Mucosa of stomach (tissue), 1 donor: ENCODE results near the gene ARHGAP19.

ENCODE experiments used
- H3K27me3 ChIP-seq: one replicate; pipeline ENCODE4 v1.7.0; 2013; ENCODE audit warnings: mild to moderate bottlenecking, low read length; ENCODE audit not compliant: control insufficient read depth, insufficient read depth
- H3K36me3 ChIP-seq: one replicate; pipeline ENCODE4 v1.7.0; 2013; ENCODE audit warnings: low read length; ENCODE audit not compliant: control insufficient read depth, insufficient read depth
- H3K4me1 ChIP-seq: one replicate; pipeline ENCODE4 v1.7.0; 2013; ENCODE audit warnings: mild to moderate bottlenecking, low read length; ENCODE audit not compliant: control insufficient read depth, insufficient read depth
- H3K4me3 ChIP-seq: one replicate; pipeline ENCODE4 v1.7.0; 2013; ENCODE audit warnings: low read length
- H3K9ac ChIP-seq: one replicate; pipeline ENCODE4 v1.7.0; 2013; ENCODE audit warnings: mild to moderate bottlenecking, low read length, moderate library complexity
- H3K9me3 ChIP-seq: one replicate; pipeline ENCODE4 v1.7.0; 2013; ENCODE audit warnings: mild to moderate bottlenecking, low read length, moderate library complexity; ENCODE audit not compliant: control insufficient read depth
- donor health status: Pancreatic carcinoma.

Gene ARHGAP19

GRCh38 chr10:97179311-97179710 lies 113.1 kb downstream of the ARHGAP19 start:
- Histone ChIP-seq H3K9ac (no peak overlapping the region), H3K4me3 (no peak overlapping the region), H3K27me3 (peaks cover 20% of the 10 kb centered on the region), H3K4me1 (no peaks in the 10 kb centered on the region), H3K9me3 (no peaks in the 10 kb centered on the region), H3K36me3 (no peaks in the 10 kb centered on the region)

DNA sequence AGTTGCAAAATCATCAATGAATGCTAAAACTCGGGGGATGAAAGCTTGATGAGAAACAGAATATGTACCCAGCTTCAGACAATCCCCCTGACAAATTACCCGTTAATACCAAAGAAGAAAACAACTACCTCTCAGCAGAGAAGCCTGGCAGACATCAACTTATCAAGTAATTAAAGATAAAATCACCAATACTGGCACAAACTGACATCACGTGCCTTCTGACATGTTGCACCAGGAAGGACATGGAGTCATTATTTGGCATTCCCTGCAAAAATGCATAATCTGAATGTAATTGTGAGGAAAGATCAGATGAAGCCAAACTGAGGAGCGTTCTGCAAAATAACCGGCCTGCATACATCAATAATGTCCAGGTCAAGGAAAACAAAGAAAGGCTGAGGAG lies 114.4 kb downstream of the ARHGAP19 start:
- no peak overlapping the region for H3K4me3 ChIP-seq
- peaks cover 13% of the 10 kb centered on the region for H3K27me3 ChIP-seq
- H3K36me3 ChIP-seq, result no peaks in the 10 kb centered on the region
- no peaks in the 10 kb centered on the region for H3K9me3 ChIP-seq
- H3K9ac ChIP-seq, result no peak overlapping the region
- no peaks in the 10 kb centered on the region for H3K4me1 ChIP-seq

GRCh38 chr10:97176226-97176625 lies 116.2 kb downstream of the ARHGAP19 start:
- Histone ChIP-seq H3K27me3 (peaks cover 7% of the 10 kb centered on the region), H3K9me3 (no peaks in the 10 kb centered on the region), H3K4me3 (no peak overlapping the region), H3K4me1 (no peaks in the 10 kb centered on the region), H3K9ac (no peak overlapping the region), H3K36me3 (no peaks in the 10 kb centered on the region)

- Histone ChIP-seq H3K9ac (no peak overlapping the region), H3K27me3 (peaks cover 7% of the 10 kb centered on the region), H3K36me3 (no peaks in the 10 kb centered on the region), H3K9me3 (no peaks in the 10 kb centered on the region), H3K4me3 (no peak overlapping the region), H3K4me1 (no peaks in the 10 kb centered on the region)
Measured at GRCh38 chr10:97175586-97175985, 116.9 kb downstream of the ARHGAP19 start.

DNA sequence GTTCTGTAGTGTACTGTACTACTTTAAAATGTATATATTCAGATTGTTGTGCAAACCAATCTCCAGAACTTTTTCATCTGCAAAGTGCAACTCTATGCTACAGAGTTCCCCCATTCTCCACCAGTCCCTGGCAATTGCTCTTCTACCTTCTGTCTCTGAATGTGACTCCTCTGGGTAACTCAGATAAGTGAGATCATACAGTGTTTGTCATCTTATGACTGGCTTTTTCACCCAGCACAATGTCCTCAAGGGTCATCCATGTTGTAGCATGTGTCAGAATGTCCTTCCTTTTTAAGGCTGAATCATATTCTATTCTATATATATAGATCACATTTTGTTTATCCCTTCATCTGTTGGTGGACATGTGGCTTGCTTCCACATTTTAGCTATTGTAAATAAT lies 117.5 kb downstream of the ARHGAP19 start:
- Histone ChIP-seq H3K4me3 (no peak overlapping the region), H3K9me3 (no peaks in the 10 kb centered on the region), H3K36me3 (no peaks in the 10 kb centered on the region), H3K9ac (no peak overlapping the region), H3K4me1 (no peaks in the 10 kb centered on the region), H3K27me3 (peaks cover 7% of the 10 kb centered on the region)

GRCh38 chr10:97174276-97174775 lies 118.1 kb downstream of the ARHGAP19 start:
- Histone ChIP-seq H3K4me1 (no peaks in the 10 kb centered on the region), H3K9ac (no peak overlapping the region), H3K27me3 (peaks cover under 1% of the 10 kb centered on the region), H3K36me3 (no peaks in the 10 kb centered on the region), H3K4me3 (no peak overlapping the region), H3K9me3 (no peaks in the 10 kb centered on the region)

DNA sequence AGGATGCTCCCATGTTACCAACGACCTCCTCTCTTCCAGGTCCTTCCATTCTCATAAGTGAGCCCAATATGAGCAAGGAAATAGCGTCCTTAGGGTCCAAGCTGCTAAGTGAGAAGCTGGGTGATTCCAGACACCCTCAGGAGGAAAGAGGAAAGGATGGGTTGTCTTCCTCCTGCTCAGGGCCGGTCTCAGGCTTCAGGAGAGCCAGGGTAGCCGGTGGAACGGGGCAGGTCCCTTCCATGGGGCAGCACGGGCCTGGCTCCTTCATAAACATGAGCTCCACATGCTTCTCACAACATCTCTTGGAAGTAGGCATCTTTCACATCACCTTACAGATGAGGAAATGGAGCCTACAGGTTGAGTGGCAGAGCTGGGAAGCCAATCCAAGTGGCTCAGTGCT lies 119.4 kb downstream of the ARHGAP19 start:
- Histone ChIP-seq H3K9me3 (no peaks in the 10 kb centered on the region), H3K36me3 (no peaks in the 10 kb centered on the region), H3K9ac (no peak overlapping the region), H3K4me3 (no peak overlapping the region), H3K27me3 (no peaks in the 10 kb centered on the region), H3K4me1 (no peaks in the 10 kb centered on the region)
